Epithelial cell of prostate (primary cell): ENCODE results near the gene FCRL5.
A peak's percentile ranks its signal among the peaks of the same experiment; 100 is the strongest.
"Not testable (repeated sequence)": the region's sequence is repeated elsewhere in the genome, so short reads cannot be mapped to it uniquely, and the experiment has no call there.

Experiments
- DNase-seq: peaks from one replicate; pipeline ENCODE4 v3.0.0-alpha.2; 2011; ENCODE audit warnings: low read depth, low spot score
- H3K27ac ChIP-seq: fragments of 450-650 bp; 2 replicates; pipeline ENCODE4 v1.5.1; 2017; ENCODE audit warnings: mild to moderate bottlenecking

FCRL5 gene

DNA sequence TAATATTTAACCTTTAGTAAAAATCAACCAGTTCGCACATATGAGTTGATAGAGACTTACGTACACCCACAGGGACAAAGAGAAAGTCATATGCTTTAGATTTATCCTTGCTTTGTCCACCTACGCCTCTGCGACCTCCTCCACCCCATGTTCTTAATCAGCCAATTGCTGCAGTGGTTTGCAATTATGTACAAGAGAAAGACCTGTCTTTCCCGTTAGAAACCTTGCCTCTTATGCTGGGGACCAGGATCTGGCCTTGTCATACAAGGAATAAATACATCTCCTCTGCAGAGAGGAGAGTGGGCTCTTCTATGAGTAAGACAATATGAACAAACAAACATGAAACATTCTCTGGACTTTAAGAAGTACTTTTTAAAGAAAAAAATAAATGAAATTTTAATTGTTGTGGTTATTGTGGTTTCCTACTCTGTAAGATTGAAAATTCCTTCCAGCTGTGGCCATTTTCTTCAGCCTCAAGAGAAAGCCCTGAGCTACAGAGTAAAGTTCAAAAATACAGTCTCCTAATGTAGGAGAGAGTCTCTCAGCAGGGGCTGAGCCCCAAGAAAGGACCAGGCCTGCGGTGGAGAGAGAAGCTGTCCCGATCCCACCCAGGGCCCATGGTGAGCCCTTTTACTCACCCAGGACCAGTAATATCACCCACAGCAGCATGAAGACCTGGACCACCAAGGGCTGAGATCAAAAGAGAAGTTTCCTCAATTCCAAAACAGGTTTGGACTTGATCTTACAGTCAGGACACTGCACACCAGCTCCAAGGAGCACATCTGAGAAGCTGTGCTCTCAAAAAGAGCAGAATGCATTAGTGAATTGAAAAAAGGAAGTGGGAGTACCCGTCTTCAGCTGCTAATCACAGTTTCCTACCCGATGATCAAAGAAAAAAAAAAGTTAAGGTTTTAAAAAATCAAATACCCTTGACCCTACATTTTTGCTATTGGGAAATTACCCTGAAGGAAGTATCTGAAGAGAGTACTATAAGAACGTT is at the start of gene FCRL5:
Gene FCRL5, minus strand, starts transcription at position 822 of the 1,000 bp plus-strand sequence. Its CDS starts 153 bp downstream, at position 669.
- no peak within 1 kb of the TSS for H3K27ac ChIP-seq
- no peak for DNase-seq

DNA sequence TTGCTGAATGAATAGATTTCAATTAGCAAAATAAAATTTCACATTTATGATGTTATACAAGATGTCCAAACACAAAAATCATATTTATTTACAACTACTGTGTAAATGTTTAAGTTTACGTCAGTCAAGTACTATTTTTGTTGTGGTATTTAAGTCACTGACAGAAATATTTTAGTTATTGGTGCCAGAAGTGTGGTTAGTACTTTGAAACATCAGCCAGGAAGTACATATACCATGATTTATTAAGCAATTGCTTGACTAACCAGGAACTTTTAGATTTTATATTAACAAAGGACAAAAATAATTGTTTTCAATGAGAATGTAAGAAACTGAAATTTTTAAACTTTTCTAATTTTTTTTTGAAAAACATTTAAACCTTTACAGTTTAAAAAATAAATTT is 47.9 kb upstream of the FCRL5 start:
- DNase-seq, result no peak
- H3K27ac ChIP-seq, result no peak overlapping the region

DNA sequence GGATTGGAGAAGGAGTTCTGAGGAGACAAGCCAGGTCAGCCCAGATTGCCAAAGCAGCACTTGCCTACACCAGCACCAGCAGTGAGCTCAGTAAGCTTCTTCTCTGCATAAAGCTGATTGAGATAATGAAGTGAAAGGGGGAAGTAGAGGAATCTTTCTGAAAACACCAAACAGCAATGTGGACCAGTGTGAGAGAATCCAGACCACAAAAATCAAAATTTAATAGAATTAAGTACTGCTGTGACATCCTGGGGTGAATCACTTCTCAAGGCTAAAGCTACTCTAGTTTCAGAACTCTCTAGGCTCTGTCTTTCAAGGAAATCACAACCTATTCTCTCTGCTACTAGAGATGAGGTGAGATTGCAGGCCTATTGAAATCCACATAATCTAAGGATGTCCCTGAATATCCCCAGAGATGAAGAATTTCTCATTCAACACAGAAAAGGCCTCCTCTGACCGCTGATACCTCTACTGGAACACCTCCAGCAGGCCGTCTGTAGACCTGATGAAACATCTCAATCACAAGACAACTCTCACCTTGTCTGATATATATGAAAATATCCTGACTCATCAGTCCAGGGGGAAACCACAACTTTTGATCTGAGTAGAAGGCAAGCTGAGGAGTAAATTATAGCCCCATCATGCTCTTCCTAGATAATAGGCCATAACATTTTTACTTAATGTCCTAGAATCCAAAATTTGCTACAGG is 45.8 kb upstream of the FCRL5 start, which contains the start of gene FCRL4:
Gene FCRL4, minus strand, starts transcription at position 127 of the 709 bp plus-strand sequence. CDS start 141 bp downstream, outside the sequence.
- no peak for DNase-seq

DNA sequence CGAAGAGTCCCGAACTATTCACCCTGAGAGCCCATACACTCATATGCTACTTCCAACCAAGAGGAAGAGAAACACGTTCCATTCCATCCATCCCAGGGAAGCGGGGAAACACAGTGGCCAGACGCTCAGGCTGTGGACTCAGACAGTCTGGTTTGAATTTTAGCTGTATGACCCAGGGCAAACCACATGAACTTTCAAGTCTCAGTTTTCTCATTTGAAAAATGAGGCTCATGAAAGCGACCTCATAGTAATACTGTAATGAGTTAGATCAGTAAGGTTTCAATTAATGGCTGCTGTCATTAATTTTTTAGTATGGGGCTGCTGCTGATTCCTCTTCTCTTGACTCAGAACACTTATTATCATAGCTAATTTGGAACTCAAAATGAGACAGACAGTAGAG is 44.1 kb upstream of the FCRL5 start:
- no peak for DNase-seq
- H3K27ac ChIP-seq, result no peak overlapping the region

More for the DNA sequence above, 45.8 kb upstream of the FCRL5 start, which contains the start of gene FCRL4:
- H3K27ac ChIP-seq, result no peak within 1 kb of the TSS

DNA sequence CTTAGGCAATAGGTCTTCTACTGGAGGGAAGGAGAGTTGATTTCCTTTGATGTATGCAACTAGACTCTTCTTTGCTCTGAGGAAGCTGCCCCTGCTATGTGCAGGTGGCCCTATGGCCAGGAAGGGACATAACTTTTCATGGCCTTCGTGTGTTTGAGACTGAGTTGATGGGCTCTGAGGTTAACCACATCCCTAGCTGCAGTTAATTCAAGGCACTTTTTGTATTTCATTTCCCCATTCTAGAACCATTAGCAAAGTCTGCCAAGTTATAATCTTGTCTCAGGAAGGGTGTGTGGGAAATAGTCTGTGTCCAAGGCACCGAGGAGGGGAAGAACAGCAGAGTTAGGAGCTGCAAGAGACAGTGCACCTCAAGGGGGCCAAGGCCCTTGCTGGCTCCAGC is 43.0 kb upstream of the FCRL5 start:
- DNase-seq, result no peak
- H3K27ac ChIP-seq, result no peak overlapping the region

DNA sequence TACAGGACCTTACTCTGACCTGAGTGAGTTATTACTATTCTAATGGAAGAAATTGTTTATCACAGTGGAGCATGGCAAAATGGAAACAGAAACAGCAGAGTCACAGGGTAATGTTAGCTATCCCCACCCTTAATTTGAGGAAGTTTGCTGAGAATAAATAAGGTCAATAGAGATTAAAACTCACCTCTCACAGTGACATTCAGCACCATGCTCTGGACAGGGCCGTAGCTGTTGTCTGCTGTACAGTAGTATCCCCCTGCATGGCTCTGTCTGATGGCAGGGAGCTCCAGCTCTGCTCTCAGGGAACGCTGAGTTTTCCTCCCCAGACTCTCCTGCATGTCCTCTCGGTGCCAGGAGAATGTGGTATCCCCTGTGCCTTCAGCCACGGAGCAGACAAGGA is 33.7 kb upstream of the FCRL5 start:
- H3K27ac ChIP-seq, result no peak overlapping the region
- DNase-seq, result no peak

DNA sequence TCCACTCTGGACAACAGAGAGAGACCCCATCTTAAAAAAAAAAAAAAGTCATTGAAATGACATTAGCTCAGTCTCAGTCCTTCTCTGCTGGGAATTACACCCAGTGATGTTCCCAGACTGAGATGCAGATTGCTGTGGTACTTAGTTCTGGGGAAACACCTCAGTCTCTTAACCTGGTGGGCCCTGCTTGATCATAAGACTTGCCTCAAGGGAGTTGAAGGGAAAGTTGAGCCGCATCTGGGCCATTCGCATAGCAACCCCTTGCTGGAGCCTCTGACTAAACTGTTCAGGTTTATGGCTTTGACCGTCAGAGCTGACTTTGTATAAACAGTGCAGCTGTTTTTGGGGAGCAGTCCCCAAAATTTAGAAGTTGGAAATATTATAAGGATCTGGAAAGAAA is 32.2 kb upstream of the FCRL5 start:
- DNase-seq, result no peak
- no peak overlapping the region for H3K27ac ChIP-seq

DNA sequence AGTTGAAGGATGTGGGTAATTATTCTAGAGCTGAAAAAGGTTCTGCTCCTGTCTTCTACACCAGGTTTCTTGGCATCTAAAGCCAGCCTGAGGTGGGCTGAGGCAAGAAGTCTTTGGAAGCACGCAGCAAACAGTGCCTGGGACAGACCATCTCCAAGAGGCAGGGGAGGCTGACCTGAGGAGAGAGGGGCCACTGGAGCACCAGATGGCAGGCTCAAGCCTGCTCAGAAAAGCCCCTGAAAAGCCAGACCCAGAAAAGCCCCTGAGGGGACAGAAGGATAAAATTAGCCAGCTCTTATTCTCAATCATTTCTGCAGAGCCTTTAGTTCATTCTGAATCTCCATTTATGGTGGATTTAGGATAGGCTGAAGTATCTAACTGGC is 28.5 kb upstream of the FCRL5 start:
- H3K27ac ChIP-seq, result no peak overlapping the region
- no peak for DNase-seq

DNA sequence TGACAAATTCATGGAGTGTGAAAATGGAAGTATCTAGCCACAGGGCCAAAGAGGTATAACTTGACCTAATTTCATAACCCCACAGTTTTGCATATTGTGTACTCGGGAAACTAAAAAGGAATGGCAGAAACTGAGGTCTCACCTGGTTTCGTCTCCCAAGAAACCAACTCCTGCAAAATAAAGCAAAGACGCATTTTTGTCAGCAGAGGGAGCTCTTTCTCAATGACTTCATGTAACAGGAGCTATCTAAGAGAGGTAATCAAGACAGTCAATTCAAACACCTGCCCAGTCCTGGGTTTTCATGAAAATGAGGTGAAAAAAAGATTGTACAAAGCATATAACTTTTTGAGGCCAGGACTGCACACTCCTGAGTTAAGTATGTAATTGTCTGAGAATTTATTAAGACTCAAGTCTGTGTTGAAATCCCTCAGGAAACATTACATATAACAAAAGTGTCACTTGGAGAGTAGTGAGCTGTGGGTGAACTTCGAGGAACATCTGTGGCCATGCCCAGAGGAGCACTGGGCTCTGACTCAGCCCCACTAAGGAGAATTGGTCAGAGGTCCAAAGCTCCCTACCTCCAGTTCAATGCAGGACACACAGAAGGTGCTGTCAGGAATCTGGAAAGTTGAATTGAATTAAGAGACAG is 28.0 kb upstream of the FCRL5 start:
- H3K27ac ChIP-seq, result no peak overlapping the region
- DNase-seq, result peak; percentile 18

DNA sequence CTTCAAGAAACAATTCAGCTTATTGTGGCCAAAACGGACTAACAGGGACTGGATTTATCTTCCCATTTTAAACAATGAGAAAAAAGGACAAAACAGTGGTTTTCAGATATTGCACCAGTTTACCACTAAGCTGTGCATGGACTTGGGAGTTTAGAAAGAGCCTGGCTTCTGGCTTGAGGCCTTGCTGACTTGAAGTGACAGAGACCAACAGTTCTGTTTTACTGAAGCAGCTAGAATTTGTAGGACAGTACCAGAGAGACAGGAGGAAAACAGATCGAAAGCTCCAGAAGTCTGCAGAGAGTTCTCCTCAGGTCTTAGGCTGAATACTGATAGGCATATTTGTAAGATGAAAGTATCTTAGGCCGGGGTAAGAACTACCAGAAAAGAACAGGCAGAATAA is 25.1 kb upstream of the FCRL5 start:
- DNase-seq, result no peak

DNA sequence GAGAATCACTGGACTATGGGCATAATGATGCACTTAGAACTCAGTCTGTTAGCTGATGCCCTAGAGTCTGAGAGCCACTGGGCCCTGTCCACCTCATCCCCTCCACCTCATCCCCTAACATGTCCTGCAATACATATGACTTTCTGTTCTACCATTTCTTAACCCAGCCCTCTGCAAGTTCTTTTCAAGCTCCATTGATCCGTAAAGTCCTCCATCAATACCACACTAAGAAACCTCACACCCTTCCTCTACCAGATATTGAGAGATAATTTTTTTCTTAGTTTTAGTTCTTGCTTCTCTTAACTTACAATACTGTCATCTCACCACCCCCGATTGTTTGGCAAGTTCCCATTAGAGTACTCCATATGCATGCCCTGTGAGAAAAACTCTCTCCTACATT is 23.4 kb upstream of the FCRL5 start:
- DNase-seq, result no peak
- H3K27ac ChIP-seq, result no peak overlapping the region

More for the DNA sequence above, 25.1 kb upstream of the FCRL5 start:
- H3K27ac ChIP-seq, result no peak overlapping the region

DNA sequence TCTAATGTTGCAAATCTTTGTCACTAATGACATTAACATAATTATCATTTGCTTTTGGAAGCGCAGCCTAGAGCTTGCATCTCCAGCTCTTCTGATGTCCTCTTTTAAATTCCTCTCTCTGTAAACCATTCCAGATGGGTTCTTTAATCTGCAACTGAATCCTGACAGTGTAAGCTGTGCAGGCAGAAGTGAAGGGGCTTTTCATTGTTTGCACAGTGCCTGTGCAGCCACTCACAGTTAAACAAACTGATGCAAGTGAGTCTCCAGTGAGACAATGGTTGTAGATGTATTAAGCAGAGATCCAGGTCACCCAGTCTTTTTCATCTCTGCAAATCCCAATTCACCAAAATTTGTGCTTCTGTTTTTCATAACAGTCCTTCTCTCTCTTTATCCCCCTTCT is 22.5 kb upstream of the FCRL5 start:
- no peak overlapping the region for H3K27ac ChIP-seq
- no peak for DNase-seq

DNA sequence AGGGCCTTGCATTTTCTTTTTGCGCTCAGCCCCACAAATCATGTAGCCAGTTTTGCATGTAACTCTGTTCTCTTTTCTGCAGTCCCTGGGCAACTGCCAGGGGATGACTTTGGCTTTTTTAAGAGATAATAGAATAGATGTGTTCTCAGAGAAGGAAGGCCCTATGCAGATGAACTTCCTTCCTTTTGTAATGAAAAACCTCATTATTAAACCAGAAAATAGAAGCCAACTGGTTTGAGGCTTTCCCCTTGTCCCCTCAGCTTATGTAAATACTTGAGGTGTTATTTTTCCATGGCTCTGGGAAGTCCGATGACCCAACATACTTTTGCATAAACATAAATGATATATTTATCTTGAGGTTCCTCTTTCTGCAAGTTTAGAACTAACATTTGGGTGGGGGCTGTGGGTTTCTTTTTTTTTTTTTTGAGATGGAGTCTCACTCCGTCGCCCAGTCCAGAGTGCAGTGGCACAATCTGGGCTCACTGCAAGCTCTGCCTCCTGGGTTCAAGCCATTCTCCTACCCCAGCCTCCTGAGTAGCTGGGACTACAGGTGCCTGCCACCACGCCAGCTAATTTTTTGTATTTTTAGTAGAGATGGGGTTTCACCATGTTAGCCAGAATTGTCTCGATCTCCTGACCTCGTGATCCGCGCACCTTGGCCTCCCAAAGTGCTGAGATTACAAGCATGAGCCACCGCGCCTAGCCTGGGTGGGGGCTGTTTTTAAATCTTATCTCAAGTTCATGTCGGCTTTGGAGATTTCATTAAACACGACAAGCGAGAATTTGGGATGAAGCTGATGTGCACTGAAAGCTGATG is 14.4 kb upstream of the FCRL5 start:
- DNase-seq, result no peak
- no peak overlapping the region for H3K27ac ChIP-seq

DNA sequence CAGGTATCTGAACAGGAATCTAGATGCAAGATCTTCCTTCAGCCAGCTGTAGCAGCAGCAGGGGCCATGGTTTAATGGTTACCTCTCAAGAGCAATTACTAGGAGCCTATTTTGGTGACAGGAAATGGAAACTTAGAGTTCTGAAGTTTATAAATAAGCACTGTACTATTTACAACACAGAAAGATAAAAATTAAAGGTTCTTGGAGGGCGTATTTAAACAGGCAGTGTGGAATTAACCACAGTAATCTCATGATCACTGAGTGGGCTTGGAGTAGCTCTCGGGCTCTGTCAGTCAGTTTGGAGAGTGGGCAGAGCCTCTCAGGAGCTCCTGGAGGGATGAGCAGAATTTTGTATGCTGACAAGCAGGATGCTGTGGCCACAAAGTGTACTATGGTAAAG is 10.2 kb upstream of the FCRL5 start:
- no peak overlapping the region for H3K27ac ChIP-seq
- no peak for DNase-seq

DNA sequence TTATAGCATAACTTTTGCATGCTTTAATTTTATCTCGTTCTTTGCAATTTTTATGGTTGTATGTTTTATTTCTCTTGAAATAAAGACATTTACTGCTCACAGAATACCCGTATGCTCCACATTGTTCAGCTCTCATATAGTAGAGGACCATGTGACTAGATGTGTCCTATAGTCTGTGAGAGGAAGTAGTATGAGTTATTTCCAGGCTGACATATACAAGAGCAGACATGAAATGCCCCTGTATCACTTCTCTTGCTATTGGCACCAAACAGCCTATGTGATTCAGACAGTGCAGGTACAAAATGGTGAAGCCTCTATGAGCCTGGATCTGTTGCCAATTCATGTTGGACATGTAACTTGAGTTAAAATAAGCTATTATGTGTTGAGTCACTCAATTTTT is 5.8 kb upstream of the FCRL5 start:
- H3K27ac ChIP-seq, result no peak overlapping the region
- no peak for DNase-seq

DNA sequence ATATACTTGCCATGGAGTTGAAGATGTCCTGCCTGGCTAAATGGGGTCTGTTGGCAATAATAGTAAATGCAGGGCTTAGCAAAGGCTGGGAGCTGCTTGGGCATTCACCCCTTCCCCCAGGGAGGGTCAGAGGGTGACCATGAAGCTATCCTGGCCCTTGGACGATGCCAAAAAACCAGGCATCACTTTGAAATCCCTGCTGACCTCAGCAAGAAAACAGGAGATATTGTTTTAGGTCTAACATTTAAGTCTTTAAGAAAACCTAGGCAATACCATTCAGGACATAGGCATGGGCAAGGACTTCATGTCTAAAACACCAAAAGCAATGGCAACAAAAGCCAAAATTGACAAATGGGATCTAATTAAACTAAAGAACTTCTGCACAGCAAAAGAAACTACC is 4.2 kb downstream of the FCRL5 start:
- not testable (repeated sequence) for H3K27ac ChIP-seq, DNase-seq

DNA sequence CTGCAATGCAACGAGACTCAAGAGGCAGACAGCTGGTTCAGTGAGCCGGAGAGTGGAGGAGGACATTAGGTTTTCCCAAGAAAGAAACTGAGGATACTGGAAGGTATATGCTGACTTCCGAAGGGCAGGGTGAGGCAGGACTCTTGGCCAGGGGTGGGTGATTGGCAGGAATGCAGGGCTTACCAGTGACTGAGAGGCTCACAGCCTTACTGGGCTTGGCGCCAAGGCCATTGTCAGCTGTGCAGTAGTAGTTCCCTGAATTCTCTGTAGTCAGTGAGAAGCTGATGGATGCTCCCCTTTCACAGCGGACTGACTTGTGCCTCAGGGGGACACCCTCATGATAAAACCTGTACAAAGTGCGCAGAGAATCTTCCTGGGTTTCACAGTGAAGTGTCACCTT is 9.6 kb downstream of the FCRL5 start:
- DNase-seq, result no peak
- no peak overlapping the region for H3K27ac ChIP-seq

DNA sequence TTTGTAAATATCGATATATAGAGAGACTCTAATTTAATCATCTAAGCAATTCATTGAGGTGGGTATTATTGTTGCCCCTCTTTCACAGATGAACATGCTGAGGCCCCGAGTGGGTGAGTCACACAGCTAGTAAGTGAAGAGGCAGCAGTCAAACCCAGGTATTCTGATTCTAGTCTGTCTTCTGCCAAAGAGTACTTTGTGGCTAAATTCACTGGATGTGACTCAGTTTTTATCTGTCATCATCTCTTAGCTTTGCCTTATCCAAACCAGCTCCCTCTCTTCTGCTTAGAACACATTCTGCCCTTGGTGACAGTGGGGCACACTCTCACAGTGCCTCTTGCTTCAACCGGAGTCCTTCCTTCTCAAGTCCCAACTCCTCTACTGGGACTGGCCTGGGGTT is 11.5 kb downstream of the FCRL5 start:
- DNase-seq, result no peak

DNA sequence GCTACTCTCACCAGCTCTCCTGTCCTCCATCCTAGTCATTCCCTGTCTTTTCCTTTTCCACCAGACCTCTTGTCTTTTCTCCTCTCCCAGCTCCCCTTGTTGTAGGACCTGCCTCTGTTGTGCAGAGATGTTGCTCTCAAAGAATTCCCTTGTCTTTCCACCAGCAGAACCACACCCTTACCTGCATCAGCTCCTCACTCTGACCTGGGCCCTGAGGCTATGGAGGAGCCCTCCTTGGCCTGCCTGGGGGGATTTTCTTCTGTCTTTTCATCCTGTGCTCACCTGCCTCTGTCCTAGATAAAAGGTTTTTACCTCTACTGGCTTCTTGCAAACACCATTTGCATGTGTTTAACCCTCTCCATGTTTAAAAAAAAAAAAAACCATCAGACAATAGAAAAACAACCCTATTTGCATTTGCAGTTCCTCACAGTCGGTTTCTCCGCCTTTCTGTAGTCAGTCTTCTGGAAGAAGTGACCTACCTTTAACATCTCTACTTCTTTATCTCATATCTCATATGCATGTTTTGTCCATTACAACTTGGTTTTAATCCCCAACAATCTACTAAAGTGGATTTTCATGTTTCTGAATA is 12.1 kb downstream of the FCRL5 start:
- H3K27ac ChIP-seq, result no peak overlapping the region
- DNase-seq, result no peak

More for the DNA sequence above, 11.5 kb downstream of the FCRL5 start:
- no peak overlapping the region for H3K27ac ChIP-seq
